Gastroesophageal sphincter (tissue), 4 donors: ENCODE results near the gene SMARCA2. TPM values are rescaled to one million over a fixed set of nuclear protein-coding genes. Genes with fewer than 3 reads are reported as not detected.

Source experiments
- ATAC-seq: fragments of 150-250 bp; one replicate; pipeline ENCODE4 v1.9.1; 2016; ENCODE audit warnings: mild to moderate bottlenecking, moderate library complexity
- H3K27ac ChIP-seq, 4 donors: fragments of 200-600 bp; sonication (generic) in 3 of 4; 1 replicate in 3 of 4; 2 replicates in 1 of 4; pipeline ENCODE4 v1.5.1; 2016 to 2019
- H3K27me3 ChIP-seq: fragments of 200-600 bp; sonication (generic); one replicate; pipeline ENCODE4 v1.5.1; 2019
- H3K36me3 ChIP-seq, 2 donors: fragments of 200-600 bp; sonication (generic); one replicate each; pipeline ENCODE4 v1.5.1; 2019; ENCODE audit warnings: control low read depth in 1 of 2
- H3K4me1 ChIP-seq, 3 donors: fragments of 200-600 bp; sonication (generic); 1 replicate in 2 of 3; 2 replicates in 1 of 3; pipeline ENCODE4 v1.5.1; 2016 to 2019; ENCODE audit warnings: control low read depth in 2 of 3
- H3K4me3 ChIP-seq, 2 donors: fragments of 200-600 bp; sonication (generic); one replicate each; pipeline ENCODE4 v1.5.1; 2019; ENCODE audit warnings: mild to moderate bottlenecking in 1 of 2, moderate library complexity in 1 of 2
- H3K9me3 ChIP-seq, 3 donors: fragments of 200-600 bp; sonication (generic); one replicate each; pipeline ENCODE4 v1.5.1; 2017 to 2019; ENCODE audit warnings: control low read depth in 2 of 3
- EP300 ChIP-seq: sonication (generic); formaldehyde crosslinking; IDR thresholded peaks from one replicate; pipeline ENCODE4 v1.6.1; 2017; ENCODE audit warnings: antibody characterized with exemption, mild to moderate bottlenecking
- POLR2A ChIP-seq, 2 donors: fragments of 450-650 bp; IDR thresholded peaks; one replicate each; pipeline ENCODE4 v1.6.1; 2017; ENCODE audit warnings: antibody characterized with exemption in 2 of 2, mild to moderate bottlenecking in 2 of 2, moderate library complexity in 1 of 2
- POLR2AphosphoS5 ChIP-seq: sonication (generic); formaldehyde crosslinking; IDR thresholded peaks from one replicate; pipeline ENCODE4 v1.6.1; 2017; ENCODE audit warnings: antibody characterized with exemption
- WGBS, 2 donors: methylation state at CpG; one replicate each; pipeline ENCODE4 v1.1.5; 2018; ENCODE audit warnings: low coverage in 1 of 2; 5-methylcytosine and 5-hydroxymethylcytosine counted together
- total RNA-seq, 4 donors: library from RNA; depleted of rRNA; stranded (reverse); fragments of >200 nt; gene quantifications; one replicate each; pipeline ENCODE4 v1.1.0, GENCODE V29; 2016
- TF ChIP-seq, protein P1 (sequence below), 4 experiments: fragments of 200-600 bp in 2 of 4; fragments of 450-650 bp in 2 of 4; sonication (generic) in 1 of 4; IDR thresholded peaks; one replicate each; pipeline ENCODE4 v1.5.1; 2017 to 2019; ENCODE audit warnings: antibody characterized with exemption in 4 of 4, mild to moderate bottlenecking in 2 of 4, moderate library complexity in 2 of 4

The SMARCA2 gene
- total RNA-seq, 4 donors from 2014 or later = 90.5 to 133 (median 98.5) TPM

DNA sequence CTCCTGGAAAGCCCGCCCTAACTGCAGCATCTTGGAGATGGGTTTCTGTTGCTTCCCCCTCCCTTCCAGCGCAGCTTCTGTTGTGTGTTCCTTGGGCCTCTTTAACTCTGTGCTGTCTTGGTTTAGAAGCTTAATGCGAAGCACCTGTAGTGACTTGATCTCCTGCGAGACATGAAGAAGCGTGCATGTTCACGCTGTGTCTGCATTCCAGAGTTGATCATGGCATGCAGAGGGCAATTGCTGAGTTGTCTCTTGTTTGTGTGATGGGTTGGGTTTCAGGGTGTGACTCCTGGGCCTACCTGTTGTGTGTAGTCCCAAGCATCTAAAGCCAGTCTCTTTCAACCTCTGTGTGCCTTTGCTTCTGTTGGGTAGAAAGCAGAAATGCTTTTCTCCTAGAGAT is 155.6 kb downstream of the SMARCA2 start:
- ATAC-seq = no peak
- WGBS, 2 donors = 98 to 100% methylated on average over 1 to 6 of the region's 6 CpGs
- H3K27me3 ChIP-seq = no peaks in the 10 kb centered on the region
- H3K4me3 ChIP-seq = no peak overlapping the region
- H3K4me1 ChIP-seq = peaks cover 0 to 8% (median 0%) of the 10 kb centered on the region in 3 donors
- TF ChIP-seq POLR2AphosphoS5 = no peak
- no peak for TF ChIP-seq POLR2A (IDR thresholded peaks at IDR 0.05)
- TF ChIP-seq, protein P1, sequence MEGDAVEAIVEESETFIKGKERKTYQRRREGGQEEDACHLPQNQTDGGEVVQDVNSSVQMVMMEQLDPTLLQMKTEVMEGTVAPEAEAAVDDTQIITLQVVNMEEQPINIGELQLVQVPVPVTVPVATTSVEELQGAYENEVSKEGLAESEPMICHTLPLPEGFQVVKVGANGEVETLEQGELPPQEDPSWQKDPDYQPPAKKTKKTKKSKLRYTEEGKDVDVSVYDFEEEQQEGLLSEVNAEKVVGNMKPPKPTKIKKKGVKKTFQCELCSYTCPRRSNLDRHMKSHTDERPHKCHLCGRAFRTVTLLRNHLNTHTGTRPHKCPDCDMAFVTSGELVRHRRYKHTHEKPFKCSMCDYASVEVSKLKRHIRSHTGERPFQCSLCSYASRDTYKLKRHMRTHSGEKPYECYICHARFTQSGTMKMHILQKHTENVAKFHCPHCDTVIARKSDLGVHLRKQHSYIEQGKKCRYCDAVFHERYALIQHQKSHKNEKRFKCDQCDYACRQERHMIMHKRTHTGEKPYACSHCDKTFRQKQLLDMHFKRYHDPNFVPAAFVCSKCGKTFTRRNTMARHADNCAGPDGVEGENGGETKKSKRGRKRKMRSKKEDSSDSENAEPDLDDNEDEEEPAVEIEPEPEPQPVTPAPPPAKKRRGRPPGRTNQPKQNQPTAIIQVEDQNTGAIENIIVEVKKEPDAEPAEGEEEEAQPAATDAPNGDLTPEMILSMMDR (IDR thresholded peaks at IDR 0.05) = no peak
- no peak for TF ChIP-seq EP300
- peaks cover 0 to 54% of the 10 kb centered on the region in 2 donors for H3K36me3 ChIP-seq
- no peaks in the 10 kb centered on the region for H3K9me3 ChIP-seq
- H3K27ac ChIP-seq = no peak overlapping the region

DNA sequence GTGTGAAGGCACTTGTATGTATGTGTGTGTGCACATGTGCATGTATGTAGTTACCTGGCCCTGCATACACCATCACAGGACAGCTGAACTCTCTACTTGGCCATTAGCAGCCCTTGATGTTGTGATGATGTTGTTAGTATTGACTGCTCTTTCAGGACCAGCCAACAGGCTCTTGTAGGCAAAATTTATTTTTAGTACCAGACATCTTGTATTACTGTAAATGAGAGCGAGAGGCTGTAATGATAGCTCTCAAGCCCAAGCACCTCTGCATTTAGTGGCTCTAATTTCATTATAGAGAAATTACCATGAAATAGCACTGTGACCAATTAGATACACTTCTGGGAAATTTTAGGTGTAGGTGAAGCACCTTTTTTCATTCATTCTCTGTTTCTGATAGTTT is 158.0 kb downstream of the SMARCA2 start:
- ATAC-seq = no peak
- H3K36me3 ChIP-seq = peaks cover 0 to 47% of the 10 kb centered on the region in 2 donors
- H3K27me3 ChIP-seq = no peaks in the 10 kb centered on the region
- H3K4me3 ChIP-seq = no peak overlapping the region
- TF ChIP-seq POLR2AphosphoS5 = no peak
- TF ChIP-seq EP300 = no peak
- TF ChIP-seq, protein P1 (IDR thresholded peaks at IDR 0.05) = no peak
- TF ChIP-seq POLR2A (IDR thresholded peaks at IDR 0.05) = no peak
- WGBS, 2 donors = 100% methylated on average over 1 of the region's 1 CpG
- H3K4me1 ChIP-seq = peaks cover 0 to 8% (median 0%) of the 10 kb centered on the region in 3 donors
- no peak overlapping the region for H3K27ac ChIP-seq
- no peaks in the 10 kb centered on the region for H3K9me3 ChIP-seq

DNA sequence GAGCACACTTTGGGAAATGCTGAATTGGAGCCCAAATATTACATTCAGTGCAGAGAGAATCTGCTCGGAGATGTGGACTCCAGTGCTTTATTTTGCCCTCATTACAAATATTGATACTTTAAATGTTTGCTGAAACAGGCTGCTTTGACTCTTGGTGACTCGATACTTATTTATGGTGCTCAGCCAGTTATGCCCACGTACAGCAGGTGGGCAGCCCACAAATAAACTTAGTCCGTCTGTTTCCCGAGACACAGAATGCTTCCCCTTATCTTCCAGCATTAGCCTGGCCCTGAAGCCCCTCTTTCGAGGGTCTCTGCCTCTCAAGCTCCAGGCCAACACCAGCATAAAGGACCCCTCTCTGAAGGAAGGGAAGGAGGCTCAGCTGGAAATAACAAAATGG is 158.7 kb downstream of the SMARCA2 start:
- peak overlapping the region in 2 of 4 donors; percentile 6 to 14 for H3K27ac ChIP-seq

DNA sequence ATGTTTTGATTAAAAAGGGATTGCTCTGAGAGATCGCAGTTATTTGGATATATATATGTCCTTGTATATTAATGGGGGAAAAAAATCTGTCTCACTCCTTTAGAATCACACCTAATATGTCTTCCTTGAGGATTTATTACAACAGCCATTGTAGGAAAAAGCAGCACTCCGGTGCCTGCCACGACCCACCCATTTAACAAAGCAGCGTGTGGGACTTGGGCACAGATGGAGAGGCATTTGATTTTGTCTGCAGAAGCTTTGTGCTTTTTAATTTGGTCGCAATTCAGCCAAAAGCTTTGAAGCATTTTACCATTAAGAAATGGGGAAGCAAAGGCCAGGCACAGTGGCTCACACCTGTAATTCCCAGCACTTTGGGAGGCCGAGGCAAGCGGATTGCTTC is 159.2 kb downstream of the SMARCA2 start:
- Histone ChIP-seq H3K4me1 (peaks cover 0 to 8% (median 0%) of the 10 kb centered on the region in 3 donors), H3K36me3 (peaks cover 0 to 37% of the 10 kb centered on the region in 2 donors), H3K27ac (peak overlapping the region in 2 of 4 donors; percentile 6 to 14), H3K4me3 (no peak overlapping the region), H3K27me3 (no peaks in the 10 kb centered on the region), H3K9me3 (no peaks in the 10 kb centered on the region)
- ATAC-seq = no peak
- 62 to 72% methylated on average over 3 to 7 of the region's 7 CpGs for WGBS, 2 donors
- TF ChIP-seq POLR2A (IDR thresholded peaks at IDR 0.05) = no peak

More for the DNA sequence above, 158.7 kb downstream of the SMARCA2 start:
- H3K4me1 ChIP-seq = peaks cover 0 to 8% (median 0%) of the 10 kb centered on the region in 3 donors
- peaks cover 0 to 42% of the 10 kb centered on the region in 2 donors for H3K36me3 ChIP-seq
- no peak for TF ChIP-seq EP300
- TF ChIP-seq POLR2AphosphoS5 = no peak
- no peak for TF ChIP-seq POLR2A (IDR thresholded peaks at IDR 0.05)
- TF ChIP-seq, protein P1 (IDR thresholded peaks at IDR 0.05) = no peak
- WGBS, 2 donors = 50 to 84% methylated on average over 3 to 6 of the region's 6 CpGs
- H3K9me3 ChIP-seq = no peaks in the 10 kb centered on the region
- H3K4me3 ChIP-seq = no peak overlapping the region
- no peak for ATAC-seq
- H3K27me3 ChIP-seq = no peaks in the 10 kb centered on the region

DNA sequence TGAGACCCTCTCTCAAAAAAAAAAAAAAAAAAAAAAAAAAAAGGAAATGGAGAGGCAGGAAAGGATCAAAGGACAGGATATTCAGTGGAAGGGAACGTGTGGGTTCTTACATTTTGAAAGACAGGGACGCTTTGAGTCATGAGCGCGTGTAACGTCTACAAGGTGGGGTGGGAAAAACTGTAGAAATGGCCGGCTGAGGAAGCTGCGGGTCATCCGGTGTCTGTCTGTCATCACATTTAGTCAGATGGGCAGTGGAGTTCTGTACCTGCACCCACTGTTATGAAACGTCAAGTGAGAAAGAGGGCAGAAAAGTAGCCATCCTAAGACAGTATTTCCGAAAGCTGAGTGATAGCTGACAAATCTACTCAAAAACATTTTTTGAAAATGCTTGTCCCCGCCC is 159.8 kb downstream of the SMARCA2 start:
- TF ChIP-seq, protein P1 (IDR thresholded peaks at IDR 0.05) = no peak
- no peak for TF ChIP-seq EP300
- no peak for TF ChIP-seq POLR2AphosphoS5
- TF ChIP-seq POLR2A (IDR thresholded peaks at IDR 0.05) = no peak
- ATAC-seq = no peak
- H3K27ac ChIP-seq = no peak overlapping the region
- 81 to 89% methylated on average over 3 to 11 of the region's 11 CpGs for WGBS, 2 donors
- peaks cover 0 to 13% (median 0%) of the 10 kb centered on the region in 3 donors for H3K4me1 ChIP-seq
- H3K4me3 ChIP-seq = no peak overlapping the region
- no peaks in the 10 kb centered on the region for H3K27me3 ChIP-seq
- no peaks in the 10 kb centered on the region for H3K9me3 ChIP-seq
- peaks cover 0 to 33% of the 10 kb centered on the region in 2 donors for H3K36me3 ChIP-seq
